Fibroblast of pulmonary artery (primary cell): Measurements from ENCODE around the gene ZMIZ1.

ENCODE experiments used
- DNase-seq: peaks from one replicate; pipeline ENCODE4 v3.0.0-alpha.2; 2010; ENCODE audit warnings: low read depth
- H3K4me3 ChIP-seq: replicated peaks from 2 replicates; pipeline ENCODE4 v1.5.1; 2011; ENCODE audit warnings: low read depth, mild to moderate bottlenecking, control low read depth, low read length, moderate library complexity
- CTCF ChIP-seq: IDR thresholded peaks from 2 replicates; pipeline ENCODE4 v1.5.1; 2011; ENCODE audit warnings: mild to moderate bottlenecking, control low read depth, low read length, inconsistent platforms; ENCODE audit errors: missing control alignments

The ZMIZ1 gene

DNA sequence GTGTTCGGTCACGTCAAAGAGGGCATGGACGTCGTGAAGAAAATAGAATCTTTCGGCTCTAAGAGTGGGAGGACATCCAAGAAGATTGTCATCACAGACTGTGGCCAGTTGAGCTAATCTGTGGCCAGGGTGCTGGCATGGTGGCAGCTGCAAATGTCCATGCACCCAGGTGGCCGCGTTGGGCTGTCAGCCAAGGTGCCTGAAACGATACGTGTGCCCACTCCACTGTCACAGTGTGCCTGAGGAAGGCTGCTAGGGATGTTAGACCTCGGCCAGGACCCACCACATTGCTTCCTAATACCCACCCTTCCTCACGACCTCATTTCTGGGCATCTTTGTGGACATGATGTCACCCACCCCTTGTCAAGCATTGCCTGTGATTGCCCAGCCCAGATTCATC lies 285.0 kb downstream of the ZMIZ1 start:
- no peak for TF ChIP-seq CTCF
- H3K4me3 ChIP-seq, result no peak overlapping the region
- no peak for DNase-seq

- no peak for TF ChIP-seq CTCF
- DNase-seq, result no peak
- no peak overlapping the region for H3K4me3 ChIP-seq
These were observed 285.4 kb downstream of the ZMIZ1 start for GRCh38 chr10:79354141-79354540.

DNA sequence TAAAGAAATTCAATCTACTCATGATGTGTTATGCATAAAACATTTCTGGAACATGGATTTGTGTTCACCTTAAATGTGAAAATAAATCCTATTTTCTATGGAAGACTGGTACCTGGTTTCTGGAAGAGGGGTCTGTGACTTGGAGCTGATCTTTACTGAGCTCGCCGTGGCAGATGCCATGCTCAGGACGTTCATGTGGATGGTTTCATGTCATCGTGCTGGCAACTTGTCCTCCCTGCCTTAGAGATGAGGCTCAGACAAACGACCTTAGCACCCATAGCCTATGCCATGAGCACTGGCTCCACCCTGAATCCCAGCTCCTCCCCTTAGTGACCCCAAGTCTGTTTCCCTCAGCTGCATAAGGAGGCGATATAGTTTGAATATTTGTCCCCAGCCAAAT lies 285.8 kb downstream of the ZMIZ1 start:
- no peak overlapping the region for H3K4me3 ChIP-seq
- DNase-seq, result no peak
- TF ChIP-seq CTCF, result no peak

DNA sequence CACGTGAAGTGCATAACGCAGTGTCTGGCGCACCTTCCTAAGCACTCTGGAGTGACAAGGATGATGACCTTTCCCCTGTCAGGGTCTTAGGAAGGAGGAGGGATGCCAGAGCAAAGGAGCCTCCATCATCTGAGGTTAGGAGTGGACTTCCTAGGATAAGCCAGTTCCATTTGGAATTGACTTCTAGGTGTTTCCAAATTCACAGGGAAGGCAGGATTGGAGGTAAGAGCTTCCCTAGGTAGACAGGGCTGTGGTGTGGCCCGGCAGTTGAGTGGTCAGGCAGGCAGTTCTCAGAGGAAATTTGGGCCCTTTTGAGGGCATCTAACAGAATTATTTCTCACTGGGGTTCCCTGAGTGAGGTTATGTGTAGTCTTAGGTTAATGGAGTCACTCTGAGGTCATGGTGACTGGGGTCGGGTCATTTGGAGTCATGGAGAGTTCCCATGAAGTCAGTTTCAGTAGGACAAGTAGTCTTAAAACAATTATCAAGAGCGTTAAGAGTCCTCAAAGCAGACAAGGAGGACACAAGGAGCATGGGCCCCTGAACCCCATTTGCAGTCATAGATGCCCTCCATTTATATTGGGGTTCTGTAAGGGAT lies 286.8 kb downstream of the ZMIZ1 start:
- H3K4me3 ChIP-seq, result no peak overlapping the region
- no peak for DNase-seq
- no peak for TF ChIP-seq CTCF

- no peak for DNase-seq
- no peak overlapping the region for H3K4me3 ChIP-seq
- TF ChIP-seq CTCF, result no peak
These were observed 287.3 kb downstream of the ZMIZ1 start for GRCh38 chr10:79356104-79356503.

GRCh38 chr10:79357180-79357579 lies 288.4 kb downstream of the ZMIZ1 start:
- no peak for DNase-seq
- H3K4me3 ChIP-seq, result no peak overlapping the region
- TF ChIP-seq CTCF, result no peak

DNA sequence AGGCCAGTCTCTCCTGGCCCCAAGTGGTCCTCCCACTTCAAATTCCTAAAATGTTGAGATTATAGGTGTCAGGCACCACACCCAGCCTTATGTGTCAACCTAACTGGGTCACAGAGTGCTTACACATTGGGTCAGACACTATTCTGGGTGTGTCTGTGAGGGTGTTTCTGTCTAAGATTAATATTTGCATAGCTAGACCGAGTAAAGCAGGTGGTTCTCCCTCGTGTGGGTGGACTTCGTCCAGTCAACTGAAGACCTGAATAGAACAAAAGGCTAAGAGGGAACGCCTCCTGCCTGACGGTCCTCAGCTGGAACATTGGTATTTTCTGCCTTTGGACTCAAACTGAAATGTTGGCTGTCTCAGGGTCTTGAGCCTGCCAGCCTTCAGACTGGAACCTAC lies 290.0 kb downstream of the ZMIZ1 start:
- H3K4me3 ChIP-seq, result no peak overlapping the region
- no peak for DNase-seq
- no peak for TF ChIP-seq CTCF
